DMS114 treated with DMSO at 0.1 percent for 48 hours (cell line): ENCODE results near the gene ROR2.
A peak's percentile ranks its signal among the peaks of the same experiment; 100 is the strongest.

Experiments
- DNase-seq: peaks from one replicate; lab custom pipeline; 2025; ENCODE audit not compliant: unreplicated experiment; lab: John Stamatoyannopoulos, UW

Gene ROR2

GRCh38 chr9:91753711-91754110, 196.3 kb downstream of the ROR2 start:
- no peak for DNase-seq

- no peak for DNase-seq
These were observed 198.1 kb downstream of the ROR2 start for GRCh38 chr9:91751922-91752321.

- DNase-seq: no peak
These were observed 199.7 kb downstream of the ROR2 start for GRCh38 chr9:91750343-91750742.

GRCh38 chr9:91746904-91747303, 203.1 kb downstream of the ROR2 start:
- no peak for DNase-seq

GRCh38 chr9:91746357-91746756, 203.7 kb downstream of the ROR2 start:
- DNase-seq: no peak

- no peak for DNase-seq
These were observed 205.9 kb downstream of the ROR2 start for GRCh38 chr9:91744114-91744513.

GRCh38 chr9:91741522-91741921, 208.5 kb downstream of the ROR2 start:
- no peak for DNase-seq

GRCh38 chr9:91740701-91741100, 209.3 kb downstream of the ROR2 start:
- DNase-seq: no peak

GRCh38 chr9:91736898-91737601, 213.0 kb downstream of the ROR2 start:
- no peak for DNase-seq

GRCh38 chr9:91736311-91736710, 213.7 kb downstream of the ROR2 start:
- no peak for DNase-seq

GRCh38 chr9:91735049-91735448, 215.0 kb downstream of the ROR2 start:
- no peak for DNase-seq

- DNase-seq: no peak
These were observed 215.6 kb downstream of the ROR2 start for GRCh38 chr9:91734371-91734981.

GRCh38 chr9:91733006-91733624, 216.9 kb downstream of the ROR2 start:
- DNase-seq: no peak

- DNase-seq: no peak
These were observed 217.6 kb downstream of the ROR2 start for GRCh38 chr9:91732187-91733005.

GRCh38 chr9:91730806-91731205, 219.2 kb downstream of the ROR2 start:
- DNase-seq: no peak

- DNase-seq: no peak
These were observed 220.5 kb downstream of the ROR2 start for GRCh38 chr9:91729558-91729842.

GRCh38 chr9:91727972-91728371, 222.1 kb downstream of the ROR2 start:
- no peak for DNase-seq

- DNase-seq: peak; percentile 31
These were observed 222.6 kb downstream of the ROR2 start for GRCh38 chr9:91727316-91727861.

- no peak for DNase-seq
These were observed 223.5 kb downstream of the ROR2 start for GRCh38 chr9:91726406-91727100.

GRCh38 chr9:91725651-91726050, 224.4 kb downstream of the ROR2 start:
- DNase-seq: no peak
